ENCODE data around the gene NUMBL. TPM values are rescaled to one million over a fixed set of nuclear protein-coding genes. Genes with fewer than 3 reads are reported as not detected.

NUMBL gene
- total RNA-seq, 5 donors from 2014 or later (not counting 1 experiment from before 2014, with no cell fraction given) = 7.1 to 19.0 (median 13.1) TPM

DNA sequence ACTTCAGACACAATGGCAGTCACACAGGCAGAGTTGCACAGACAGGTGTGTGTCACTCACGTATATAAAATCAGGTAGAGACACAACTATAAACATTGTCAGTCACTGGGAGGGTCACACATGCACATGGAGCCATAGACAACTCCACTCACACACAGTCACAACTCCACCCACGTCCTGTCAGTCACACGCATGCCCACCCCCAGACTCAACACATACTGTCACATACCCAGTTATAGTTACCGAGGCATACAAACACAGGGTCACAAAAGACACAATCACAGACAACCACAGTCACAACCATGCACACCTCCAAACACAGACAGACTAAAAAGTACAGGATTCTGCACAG lies 1.5 kb downstream of the NUMBL start:
- Histone ChIP-seq H3K9me3 (no peaks in the 10 kb centered on the region), H3K36me3 (ENCODE audit: control insufficient read depth in 2 of 2, extremely low read depth in 1 of 2, insufficient read depth in 1 of 2, low read length in 1 of 2) (peaks cover 0 to 9% of the 10 kb centered on the region in 2 donors), H3K4me1 (ENCODE audit: control insufficient read depth in 1 of 2, extremely low read depth in 1 of 2, insufficient read depth in 2 of 2, low read length in 2 of 2) (peaks cover 6 to 32% of the 10 kb centered on the region in 2 experiments), H3K4me3 (ENCODE audit: control insufficient read depth in 1 of 2, extremely low read depth in 1 of 2, low read length in 1 of 2) (no peak overlapping the region), H3K27me3 (replicated peaks in 1 of 2; ENCODE audit: control insufficient read depth in 2 of 2, extremely low read depth in 1 of 2, insufficient read depth in 2 of 2, low read length in 1 of 2) (no peaks in the 10 kb centered on the region), H3K27ac (ENCODE audit: low read length) (no peak overlapping the region)
- Mint-ChIP-seq H3K27me3 (no peaks in the 10 kb centered on the region), H3K36me3 (peaks cover 13% of the 10 kb centered on the region), H3K9me3 (no peaks in the 10 kb centered on the region), H3K4me3 (no peak overlapping the region), H3K27ac (no peak overlapping the region), H3K4me1 (peaks cover 0 to 4% (median 3%) of the 10 kb centered on the region in 3 donors)
- ChIA-PET POLR2A (no interaction called here), CTCF (no interaction called here)
- ATAC-seq (replicated peaks in 1 of 4) = no peak
- DNase-seq = no peak
- WGBS (ENCODE audit: insufficient coverage) = 84% methylated on average over 4 of the region's 4 CpGs

DNA sequence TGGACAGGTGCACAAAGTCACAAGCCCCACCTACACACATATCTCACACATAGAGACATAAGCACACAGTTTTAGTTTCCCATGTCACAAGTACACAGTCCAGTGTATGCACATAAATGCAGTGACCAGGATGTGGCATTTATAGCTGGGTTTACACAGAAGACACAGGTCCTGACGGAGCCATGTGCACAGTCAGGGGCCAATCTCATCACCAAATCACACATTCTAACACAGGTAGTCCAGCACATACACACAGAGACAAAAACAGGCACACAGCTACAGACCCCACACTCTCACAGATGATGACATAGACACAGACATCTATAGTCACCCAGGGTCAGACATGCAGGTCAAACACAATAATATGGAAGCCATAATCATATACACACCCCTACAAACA lies 2.1 kb downstream of the NUMBL start:
- Histone ChIP-seq H3K27me3 (replicated peaks in 1 of 2; ENCODE audit: control insufficient read depth in 2 of 2, extremely low read depth in 1 of 2, insufficient read depth in 2 of 2, low read length in 1 of 2) (no peaks in the 10 kb centered on the region), H3K27ac (ENCODE audit: low read length) (no peak overlapping the region), H3K4me1 (ENCODE audit: control insufficient read depth in 1 of 2, extremely low read depth in 1 of 2, insufficient read depth in 2 of 2, low read length in 2 of 2) (peaks cover 6 to 32% of the 10 kb centered on the region in 2 experiments), H3K36me3 (ENCODE audit: control insufficient read depth in 2 of 2, extremely low read depth in 1 of 2, insufficient read depth in 1 of 2, low read length in 1 of 2) (peaks cover 0 to 9% of the 10 kb centered on the region in 2 donors), H3K4me3 (ENCODE audit: control insufficient read depth in 1 of 2, extremely low read depth in 1 of 2, low read length in 1 of 2) (no peak overlapping the region), H3K9me3 (no peaks in the 10 kb centered on the region)
- no peak overlapping the region for H3K4me3 Mint-ChIP-seq
- peaks cover 13% of the 10 kb centered on the region for H3K36me3 Mint-ChIP-seq
- 88% methylated on average over 1 of the region's 1 CpG for WGBS (ENCODE audit: insufficient coverage)
- CTCF ChIA-PET = interaction anchor here in 1 of 2 donors (0.6 kb wide), 2 partner anchors 71 to 483 kb away, joined by 4 to 5 read pairs; no protein-coding TSS in a partner anchor
- no peaks in the 10 kb centered on the region for H3K27me3 Mint-ChIP-seq
- POLR2A ChIA-PET = no interaction called here
- no peak for DNase-seq
- ATAC-seq (replicated peaks in 1 of 4) = no peak
- no peak overlapping the region for H3K27ac Mint-ChIP-seq
- no peaks in the 10 kb centered on the region for H3K9me3 Mint-ChIP-seq
- H3K4me1 Mint-ChIP-seq = peaks cover 0 to 4% (median 3%) of the 10 kb centered on the region in 3 donors

DNA sequence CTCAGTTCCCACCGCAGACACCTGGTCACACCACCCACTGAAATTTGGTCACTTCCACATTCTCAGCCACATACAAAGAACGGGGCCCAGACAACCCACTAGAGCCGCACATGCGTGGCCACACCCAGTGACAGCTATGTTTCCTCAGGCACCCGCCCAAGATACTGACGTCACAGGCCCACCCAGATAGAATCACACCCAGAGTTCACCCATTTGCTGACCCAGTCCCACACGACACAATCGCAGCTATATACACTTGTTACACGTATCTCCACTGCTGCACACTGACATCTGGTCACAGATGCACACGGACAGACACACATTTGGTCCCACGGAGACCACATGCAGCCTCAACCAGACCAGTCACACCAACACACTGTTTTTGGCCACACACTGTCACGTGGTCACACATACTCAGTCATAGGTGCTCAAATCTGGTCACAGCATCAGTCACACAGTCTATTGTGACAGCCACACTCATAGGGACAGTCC lies 2.9 kb downstream of the NUMBL start:
- Histone ChIP-seq H3K4me3 (ENCODE audit: control insufficient read depth in 1 of 2, extremely low read depth in 1 of 2, low read length in 1 of 2) (no peak overlapping the region), H3K9me3 (no peaks in the 10 kb centered on the region), H3K4me1 (ENCODE audit: control insufficient read depth in 1 of 2, extremely low read depth in 1 of 2, insufficient read depth in 2 of 2, low read length in 2 of 2) (peaks cover 6 to 32% of the 10 kb centered on the region in 2 experiments), H3K27ac (ENCODE audit: low read length) (no peak overlapping the region), H3K27me3 (replicated peaks in 1 of 2; ENCODE audit: control insufficient read depth in 2 of 2, extremely low read depth in 1 of 2, insufficient read depth in 2 of 2, low read length in 1 of 2) (no peaks in the 10 kb centered on the region), H3K36me3 (ENCODE audit: control insufficient read depth in 2 of 2, extremely low read depth in 1 of 2, insufficient read depth in 1 of 2, low read length in 1 of 2) (peaks cover 2 to 4% of the 10 kb centered on the region in 2 donors)
- ATAC-seq (replicated peaks in 1 of 4) (no peak), DNase-seq (peak in 18 of 35 experiments; percentile 19 to 68 (median 42))
- Mint-ChIP-seq H3K36me3 (peaks cover 15% of the 10 kb centered on the region), H3K27ac (no peak overlapping the region), H3K4me1 (peaks cover 0 to 4% (median 3%) of the 10 kb centered on the region in 3 donors), H3K27me3 (no peaks in the 10 kb centered on the region), H3K4me3 (no peak overlapping the region), H3K9me3 (no peaks in the 10 kb centered on the region)
- ChIA-PET CTCF (no interaction called here), POLR2A (no interaction called here)
- 81% methylated on average over 12 of the region's 12 CpGs for WGBS (ENCODE audit: insufficient coverage)

DNA sequence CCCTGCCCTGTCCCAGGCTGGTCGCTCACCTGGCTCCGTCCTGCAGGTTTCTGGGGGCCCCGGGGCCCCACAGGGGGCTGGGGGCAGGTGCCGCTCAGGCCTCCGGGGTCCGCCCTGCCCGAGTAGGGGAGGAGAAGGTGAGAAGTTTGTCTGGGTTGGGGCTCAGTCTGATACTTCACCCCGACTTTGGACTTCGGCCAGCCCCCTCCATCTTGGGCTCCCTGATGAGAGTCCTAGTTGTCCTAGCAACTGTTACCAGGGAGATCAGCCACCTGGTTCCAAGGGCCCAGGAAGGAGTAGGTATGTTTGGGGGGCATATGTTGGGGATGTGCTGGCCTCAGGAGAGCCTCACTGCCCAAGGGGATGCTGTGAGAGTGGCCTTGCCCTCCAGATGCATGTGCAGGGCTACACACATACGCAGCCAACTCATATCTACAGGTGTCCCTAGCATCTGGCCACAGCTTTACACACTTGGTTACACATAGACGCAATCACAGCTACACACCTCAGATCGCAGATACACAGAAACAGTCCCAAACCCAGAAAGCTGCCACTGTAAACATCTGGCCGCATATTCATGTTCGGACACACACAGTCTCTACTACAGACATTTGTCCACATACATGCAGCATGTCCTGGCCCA lies 3.4 kb downstream of the NUMBL start:
- H3K4me1 Mint-ChIP-seq = peaks cover 0 to 4% (median 3%) of the 10 kb centered on the region in 3 donors
- Histone ChIP-seq H3K27ac (ENCODE audit: low read length) (no peak overlapping the region), H3K9me3 (no peaks in the 10 kb centered on the region), H3K4me1 (ENCODE audit: control insufficient read depth in 1 of 2, extremely low read depth in 1 of 2, insufficient read depth in 2 of 2, low read length in 2 of 2) (peaks cover 6 to 32% of the 10 kb centered on the region in 2 experiments), H3K4me3 (ENCODE audit: control insufficient read depth in 1 of 2, extremely low read depth in 1 of 2, low read length in 1 of 2) (no peak overlapping the region), H3K27me3 (replicated peaks in 1 of 2; ENCODE audit: control insufficient read depth in 2 of 2, extremely low read depth in 1 of 2, insufficient read depth in 2 of 2, low read length in 1 of 2) (no peaks in the 10 kb centered on the region), H3K36me3 (ENCODE audit: control insufficient read depth in 2 of 2, extremely low read depth in 1 of 2, insufficient read depth in 1 of 2, low read length in 1 of 2) (peaks cover 2 to 3% of the 10 kb centered on the region in 2 donors)
- DNase-seq = no peak
- no peaks in the 10 kb centered on the region for H3K9me3 Mint-ChIP-seq
- no peak overlapping the region for H3K27ac Mint-ChIP-seq
- ChIA-PET CTCF (interaction anchor here in 1 of 2 donors (0.6 kb wide), 1 partner anchor 68 kb away, joined by 6 read pairs; no protein-coding TSS in a partner anchor), POLR2A (no interaction called here)
- H3K4me3 Mint-ChIP-seq = no peak overlapping the region
- WGBS (ENCODE audit: insufficient coverage) = 96% methylated on average over 6 of the region's 14 CpGs
- no peaks in the 10 kb centered on the region for H3K27me3 Mint-ChIP-seq
- no peak for ATAC-seq (replicated peaks in 1 of 4)
- H3K36me3 Mint-ChIP-seq = peaks cover 15% of the 10 kb centered on the region

DNA sequence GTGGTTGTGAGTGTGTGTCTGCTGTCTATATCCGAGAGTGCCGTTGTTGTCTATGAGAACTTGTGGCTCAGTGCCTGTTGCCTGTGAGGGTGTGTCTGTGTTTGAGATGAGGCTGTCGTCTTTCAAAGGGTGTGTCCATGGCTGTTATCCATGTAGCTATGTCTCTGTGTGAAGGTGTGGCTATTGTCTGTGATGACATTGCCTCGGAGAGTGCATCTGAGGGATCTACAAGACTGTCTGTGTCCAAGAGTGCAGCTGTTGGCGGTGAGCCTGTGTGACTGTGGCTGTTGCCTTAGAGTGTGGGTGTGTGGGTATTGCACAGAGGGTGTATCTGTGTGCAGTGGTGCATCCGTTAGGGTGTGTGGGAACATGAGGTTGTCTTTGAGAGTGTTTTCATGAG lies 4.9 kb downstream of the NUMBL start:
- H3K4me1 Mint-ChIP-seq = no peaks in the 10 kb centered on the region
- no peak overlapping the region for H3K4me3 Mint-ChIP-seq
- Histone ChIP-seq H3K27me3 (replicated peaks in 1 of 2; ENCODE audit: control insufficient read depth in 2 of 2, extremely low read depth in 1 of 2, insufficient read depth in 2 of 2, low read length in 1 of 2) (no peaks in the 10 kb centered on the region), H3K4me1 (ENCODE audit: control insufficient read depth in 1 of 2, extremely low read depth in 1 of 2, insufficient read depth in 2 of 2, low read length in 2 of 2) (peaks cover 6 to 22% of the 10 kb centered on the region in 2 experiments), H3K36me3 (ENCODE audit: control insufficient read depth in 2 of 2, extremely low read depth in 1 of 2, insufficient read depth in 1 of 2, low read length in 1 of 2) (peaks cover 2 to 6% of the 10 kb centered on the region in 2 donors), H3K9me3 (no peaks in the 10 kb centered on the region), H3K27ac (ENCODE audit: low read length) (no peak overlapping the region), H3K4me3 (ENCODE audit: control insufficient read depth in 1 of 2, extremely low read depth in 1 of 2, low read length in 1 of 2) (no peak overlapping the region)
- peaks cover 20% of the 10 kb centered on the region for H3K36me3 Mint-ChIP-seq
- CTCF ChIA-PET = no interaction called here
- no peaks in the 10 kb centered on the region for H3K9me3 Mint-ChIP-seq
- H3K27ac Mint-ChIP-seq = no peak overlapping the region
- no peaks in the 10 kb centered on the region for H3K27me3 Mint-ChIP-seq
- ATAC-seq (replicated peaks in 1 of 4) (no peak), DNase-seq (no peak)
- 83% methylated on average over 6 of the region's 6 CpGs for WGBS (ENCODE audit: insufficient coverage)
- POLR2A ChIA-PET = interaction anchor here in 1 of 2 donors (0.6 kb wide), 1 partner anchor 439 kb away, joined by 5 read pairs; no protein-coding TSS in a partner anchor

DNA sequence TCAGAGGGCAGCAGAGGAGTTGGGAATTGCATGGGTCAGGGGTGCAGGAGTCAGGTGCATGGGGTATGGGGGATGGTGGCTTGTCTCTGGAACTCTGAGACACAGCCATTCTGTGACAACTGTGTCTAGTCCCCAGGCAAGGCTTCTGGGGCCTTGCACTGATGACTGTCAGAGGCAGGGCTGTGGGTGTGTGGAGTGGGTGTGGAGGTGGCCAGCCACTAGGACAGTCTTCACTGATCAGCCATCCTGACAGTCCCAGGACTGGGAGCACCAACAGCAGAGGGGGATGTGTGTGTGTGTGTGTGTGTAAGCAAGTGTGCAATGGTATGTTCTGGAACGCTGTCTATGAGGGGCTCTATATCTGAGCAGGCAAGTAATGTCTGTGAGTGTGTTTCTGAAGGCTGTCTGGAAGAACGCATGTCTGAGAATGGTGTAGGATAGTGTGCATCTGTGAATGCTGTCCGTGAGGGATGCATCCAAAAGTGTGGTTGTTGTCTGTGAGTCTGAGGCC lies 5.4 kb downstream of the NUMBL start:
- H3K27me3 ChIP-seq (replicated peaks in 1 of 2; ENCODE audit: control insufficient read depth in 2 of 2, extremely low read depth in 1 of 2, insufficient read depth in 2 of 2, low read length in 1 of 2) = no peaks in the 10 kb centered on the region
- H3K4me1 ChIP-seq (ENCODE audit: control insufficient read depth in 1 of 2, extremely low read depth in 1 of 2, insufficient read depth in 2 of 2, low read length in 2 of 2) = peaks cover 6 to 20% of the 10 kb centered on the region in 2 experiments
- Mint-ChIP-seq H3K27ac (no peak overlapping the region), H3K4me3 (no peak overlapping the region), H3K9me3 (no peaks in the 10 kb centered on the region), H3K36me3 (peaks cover 21% of the 10 kb centered on the region), H3K4me1 (no peaks in the 10 kb centered on the region), H3K27me3 (no peaks in the 10 kb centered on the region)
- peaks cover 2 to 6% of the 10 kb centered on the region in 2 donors for H3K36me3 ChIP-seq (ENCODE audit: control insufficient read depth in 2 of 2, extremely low read depth in 1 of 2, insufficient read depth in 1 of 2, low read length in 1 of 2)
- ATAC-seq (replicated peaks in 1 of 4) = no peak
- no peaks in the 10 kb centered on the region for H3K9me3 ChIP-seq
- CTCF ChIA-PET = interaction anchor here in 1 of 2 donors (0.6 kb wide), 1 partner anchor 884 kb away, joined by 3 read pairs; no protein-coding TSS in a partner anchor
- 95% methylated on average over 3 of the region's 3 CpGs for WGBS (ENCODE audit: insufficient coverage)
- H3K27ac ChIP-seq (ENCODE audit: low read length) = no peak overlapping the region
- no peak overlapping the region for H3K4me3 ChIP-seq (ENCODE audit: control insufficient read depth in 1 of 2, extremely low read depth in 1 of 2, low read length in 1 of 2)
- POLR2A ChIA-PET = no interaction called here
- DNase-seq = no peak
